ENCODE measurements around the gene CD86. TPM values are rescaled to one million over a fixed set of nuclear protein-coding genes. Genes with fewer than 3 reads are reported as not detected.
A peak's percentile ranks its signal among the peaks of the same experiment; 100 is the strongest.

Gene CD86
- total RNA-seq, 2 experiments from 2014 or later, result not detected

DNA sequence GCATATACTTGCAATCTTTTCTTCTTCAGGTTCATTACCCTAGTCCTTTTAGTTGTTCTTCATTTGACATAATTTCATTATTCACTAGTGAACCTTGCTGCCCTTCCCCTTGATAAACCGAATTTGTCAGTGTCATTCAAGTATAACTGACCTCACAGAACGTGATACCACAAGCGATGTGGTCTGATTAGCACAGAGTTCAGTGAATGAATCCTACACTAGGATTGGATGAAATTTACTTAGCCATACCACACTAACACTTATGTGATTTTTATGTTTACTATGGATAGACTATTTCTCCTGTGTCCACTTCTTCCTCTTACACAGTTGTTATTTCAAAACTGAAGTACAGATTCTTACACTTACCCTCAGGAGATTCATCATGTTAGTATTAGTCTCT, 27.2 kb downstream of the CD86 start:
- CTCF ChIA-PET, result no interaction called here
- Mint-ChIP-seq H3K9me3 (no peaks in the 10 kb centered on the region), H3K4me1 (ENCODE audit: low read depth) (no peaks in the 10 kb centered on the region), H3K4me3 (no peak overlapping the region), H3K27me3 (ENCODE audit: low read depth) (peaks cover 12% of the 10 kb centered on the region), H3K36me3 (ENCODE audit: low read depth) (no peaks in the 10 kb centered on the region), H3K27ac (no peak overlapping the region)
- intact Hi-C loops (cut with micrococcal nuclease), result no loop called here
- no peak for DNase-seq

- intact Hi-C loops (cut with micrococcal nuclease), result no loop called here
- H3K4me3 Mint-ChIP-seq, result no peak overlapping the region
- no peak overlapping the region for H3K27ac Mint-ChIP-seq
- H3K9me3 Mint-ChIP-seq, result no peaks in the 10 kb centered on the region
- DNase-seq, result no peak
- CTCF ChIA-PET, result interaction anchor here (1.2 kb wide), 1 partner anchor 16 kb away, joined by 4 read pairs; no protein-coding TSS in a partner anchor
- H3K36me3 Mint-ChIP-seq (ENCODE audit: low read depth), result no peaks in the 10 kb centered on the region
- no peaks in the 10 kb centered on the region for H3K4me1 Mint-ChIP-seq (ENCODE audit: low read depth)
- no peaks in the 10 kb centered on the region for H3K27me3 Mint-ChIP-seq (ENCODE audit: low read depth)
Measured at GRCh38 chr3:122084799-122085198, 29.6 kb downstream of the CD86 start.

- H3K27ac Mint-ChIP-seq, result no peak overlapping the region
- no peaks in the 10 kb centered on the region for H3K9me3 Mint-ChIP-seq
- no peaks in the 10 kb centered on the region for H3K27me3 Mint-ChIP-seq (ENCODE audit: low read depth)
- CTCF ChIA-PET, result interaction anchor here (0.6 to 1.2 kb wide), 2 partner anchors 8 to 16 kb away, joined by 3 to 4 read pairs; no protein-coding TSS in a partner anchor
- intact Hi-C loops (cut with micrococcal nuclease), result no loop called here
- DNase-seq, result no peak
- H3K4me1 Mint-ChIP-seq (ENCODE audit: low read depth), result no peaks in the 10 kb centered on the region
- no peak overlapping the region for H3K4me3 Mint-ChIP-seq
- no peaks in the 10 kb centered on the region for H3K36me3 Mint-ChIP-seq (ENCODE audit: low read depth)
Measured at GRCh38 chr3:122085673-122086072, 30.5 kb downstream of the CD86 start.

DNA sequence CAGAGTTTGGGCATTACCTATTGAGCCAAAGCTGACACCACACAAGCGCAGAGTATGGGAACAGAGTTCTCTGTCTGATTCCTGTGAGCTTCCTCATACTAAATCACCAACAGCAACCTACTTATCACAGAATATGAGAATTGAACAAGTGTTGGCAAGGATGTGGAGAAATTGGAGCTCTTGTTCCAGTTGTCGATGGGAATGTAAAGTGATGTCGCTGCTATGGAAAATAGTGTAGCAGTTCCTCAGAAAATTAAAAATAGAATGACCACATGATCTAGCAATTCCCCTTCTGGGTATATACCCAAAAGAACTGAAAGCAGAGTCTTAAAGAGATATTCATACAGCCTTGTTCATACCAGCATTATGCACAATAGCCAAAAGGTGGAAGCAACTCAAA, 33.4 kb downstream of the CD86 start:
- Mint-ChIP-seq H3K27ac (no peak overlapping the region), H3K36me3 (ENCODE audit: low read depth) (no peaks in the 10 kb centered on the region), H3K4me1 (ENCODE audit: low read depth) (peaks cover 8% of the 10 kb centered on the region), H3K9me3 (no peaks in the 10 kb centered on the region), H3K4me3 (no peak overlapping the region), H3K27me3 (ENCODE audit: low read depth) (peaks cover 2% of the 10 kb centered on the region)
- CTCF ChIA-PET, result interaction anchor here (0.6 to 1.2 kb wide), 2 partner anchors 170 to 1366 kb away, joined by 3 read pairs; no protein-coding TSS in a partner anchor
- DNase-seq, result no peak
- intact Hi-C loops (cut with micrococcal nuclease), result no loop called here

GRCh38 chr3:122091602-122092295, 36.6 kb downstream of the CD86 start:
- peaks cover 10% of the 10 kb centered on the region for H3K4me1 Mint-ChIP-seq (ENCODE audit: low read depth)
- no peak for DNase-seq
- H3K27me3 Mint-ChIP-seq (ENCODE audit: low read depth), result peaks cover 2% of the 10 kb centered on the region
- H3K9me3 Mint-ChIP-seq, result no peaks in the 10 kb centered on the region
- H3K36me3 Mint-ChIP-seq (ENCODE audit: low read depth), result no peaks in the 10 kb centered on the region
- no peak overlapping the region for H3K4me3 Mint-ChIP-seq
- CTCF ChIA-PET, result interaction anchor here (0.6 to 1.8 kb wide), 4 partner anchors 9 to 593 kb away, joined by 4 to 6 read pairs (median 6); no protein-coding TSS in a partner anchor
- no peak overlapping the region for H3K27ac Mint-ChIP-seq
- intact Hi-C loops (cut with micrococcal nuclease), result loop anchor here (1.0 to 2.0 kb wide), 5 partner anchors 208 to 545 kb away; partner anchors contain the start of genes EAF2, GOLGB1 and IQCB1

GRCh38 chr3:122092460-122093165, 37.5 kb downstream of the CD86 start:
- peaks cover 10% of the 10 kb centered on the region for H3K4me1 Mint-ChIP-seq (ENCODE audit: low read depth)
- H3K36me3 Mint-ChIP-seq (ENCODE audit: low read depth), result no peaks in the 10 kb centered on the region
- CTCF ChIA-PET, result interaction anchor here (0.6 to 2.1 kb wide), 7 partner anchors 8 to 594 kb away, joined by 3 to 9 read pairs (median 5); partner anchors contain the start of gene POLQ
- no peak overlapping the region for H3K27ac Mint-ChIP-seq
- DNase-seq, result peak; percentile 77
- no peaks in the 10 kb centered on the region for H3K9me3 Mint-ChIP-seq
- no peak overlapping the region for H3K4me3 Mint-ChIP-seq
- peaks cover 2% of the 10 kb centered on the region for H3K27me3 Mint-ChIP-seq (ENCODE audit: low read depth)
- intact Hi-C loops (cut with micrococcal nuclease), result loop anchor here (1.0 to 2.0 kb wide), 5 partner anchors 209 to 546 kb away; partner anchors contain the start of genes EAF2, GOLGB1 and IQCB1

GRCh38 chr3:122094125-122094524, 39.0 kb downstream of the CD86 start:
- Mint-ChIP-seq H3K27ac (no peak overlapping the region), H3K4me3 (no peak overlapping the region)
- DNase-seq, result no peak

GRCh38 chr3:122094693-122095092, 39.5 kb downstream of the CD86 start:
- peaks cover 10% of the 10 kb centered on the region for H3K4me1 Mint-ChIP-seq (ENCODE audit: low read depth)
- no peaks in the 10 kb centered on the region for H3K36me3 Mint-ChIP-seq (ENCODE audit: low read depth)
- no peak for DNase-seq
- H3K27ac Mint-ChIP-seq, result no peak overlapping the region
- no peak overlapping the region for H3K4me3 Mint-ChIP-seq
- intact Hi-C loops (cut with micrococcal nuclease), result no loop called here
- peaks cover 2% of the 10 kb centered on the region for H3K27me3 Mint-ChIP-seq (ENCODE audit: low read depth)
- H3K9me3 Mint-ChIP-seq, result no peaks in the 10 kb centered on the region
- CTCF ChIA-PET, result interaction anchor here (0.7 to 1.2 kb wide), 5 partner anchors 9 to 290 kb away, joined by 3 to 4 read pairs (median 3); partner anchors contain the start of gene FAM162A

More at GRCh38 chr3:122094125-122094524, 39.0 kb downstream of the CD86 start:
- CTCF ChIA-PET, result interaction anchor here (0.9 to 2.1 kb wide), 4 partner anchors 9 to 547 kb away, joined by 3 to 9 read pairs (median 4); partner anchors contain the start of genes FAM162A and POLQ
- H3K9me3 Mint-ChIP-seq, result no peaks in the 10 kb centered on the region
- H3K4me1 Mint-ChIP-seq (ENCODE audit: low read depth), result peaks cover 10% of the 10 kb centered on the region
- no peaks in the 10 kb centered on the region for H3K36me3 Mint-ChIP-seq (ENCODE audit: low read depth)
- intact Hi-C loops (cut with micrococcal nuclease), result no loop called here
- H3K27me3 Mint-ChIP-seq (ENCODE audit: low read depth), result peaks cover 2% of the 10 kb centered on the region

GRCh38 chr3:122097141-122097540, 42.0 kb downstream of the CD86 start:
- no peak overlapping the region for H3K4me3 Mint-ChIP-seq
- intact Hi-C loops (cut with micrococcal nuclease), result no loop called here
- no peaks in the 10 kb centered on the region for H3K36me3 Mint-ChIP-seq (ENCODE audit: low read depth)
- DNase-seq, result no peak
- no peaks in the 10 kb centered on the region for H3K9me3 Mint-ChIP-seq
- peaks cover 22% of the 10 kb centered on the region for H3K4me1 Mint-ChIP-seq (ENCODE audit: low read depth)
- CTCF ChIA-PET, result interaction anchor here (0.7 to 0.9 kb wide), 2 partner anchors 209 to 258 kb away, joined by 3 read pairs; no protein-coding TSS in a partner anchor
- no peak overlapping the region for H3K27ac Mint-ChIP-seq
- peaks cover 2% of the 10 kb centered on the region for H3K27me3 Mint-ChIP-seq (ENCODE audit: low read depth)

DNA sequence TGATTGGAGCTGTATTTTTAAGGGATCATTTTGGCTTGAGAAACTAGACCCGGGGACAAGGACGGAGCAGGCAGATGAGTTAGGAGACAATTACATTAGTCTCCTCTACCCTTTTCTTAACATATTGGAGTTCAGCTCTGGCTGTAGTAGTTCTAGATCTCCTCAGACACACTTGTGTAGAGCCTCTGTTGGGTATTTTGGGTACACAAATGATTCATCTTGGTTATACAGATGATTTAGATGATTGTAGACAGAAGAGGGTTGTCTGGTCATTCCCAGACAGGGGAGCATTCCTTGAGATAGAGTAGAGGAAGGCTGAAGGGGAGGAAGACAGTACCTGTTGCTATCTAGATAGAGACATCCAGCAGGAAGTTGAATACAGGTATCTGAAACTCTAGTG, 43.4 kb downstream of the CD86 start:
- Mint-ChIP-seq H3K36me3 (ENCODE audit: low read depth) (no peaks in the 10 kb centered on the region), H3K4me1 (ENCODE audit: low read depth) (peaks cover 29% of the 10 kb centered on the region), H3K9me3 (no peaks in the 10 kb centered on the region), H3K27ac (no peak overlapping the region), H3K27me3 (ENCODE audit: low read depth) (no peaks in the 10 kb centered on the region), H3K4me3 (no peak overlapping the region)
- no peak for DNase-seq
- intact Hi-C loops (cut with micrococcal nuclease), result no loop called here
- CTCF ChIA-PET, result interaction anchor here (0.7 kb wide), 1 partner anchor 202 kb away, joined by 3 read pairs; no protein-coding TSS in a partner anchor

GRCh38 chr3:122099255-122099654, 44.1 kb downstream of the CD86 start:
- H3K4me3 Mint-ChIP-seq, result no peak overlapping the region
- H3K36me3 Mint-ChIP-seq (ENCODE audit: low read depth), result no peaks in the 10 kb centered on the region
- intact Hi-C loops (cut with micrococcal nuclease), result no loop called here
- H3K27ac Mint-ChIP-seq, result no peak overlapping the region
- DNase-seq, result no peak
- H3K9me3 Mint-ChIP-seq, result no peaks in the 10 kb centered on the region
- no peaks in the 10 kb centered on the region for H3K27me3 Mint-ChIP-seq (ENCODE audit: low read depth)
- CTCF ChIA-PET, result interaction anchor here (1.1 to 4.2 kb wide), 2 partner anchors 159 to 201 kb away, joined by 6 to 31 read pairs; no protein-coding TSS in a partner anchor
- H3K4me1 Mint-ChIP-seq (ENCODE audit: low read depth), result peaks cover 36% of the 10 kb centered on the region

DNA sequence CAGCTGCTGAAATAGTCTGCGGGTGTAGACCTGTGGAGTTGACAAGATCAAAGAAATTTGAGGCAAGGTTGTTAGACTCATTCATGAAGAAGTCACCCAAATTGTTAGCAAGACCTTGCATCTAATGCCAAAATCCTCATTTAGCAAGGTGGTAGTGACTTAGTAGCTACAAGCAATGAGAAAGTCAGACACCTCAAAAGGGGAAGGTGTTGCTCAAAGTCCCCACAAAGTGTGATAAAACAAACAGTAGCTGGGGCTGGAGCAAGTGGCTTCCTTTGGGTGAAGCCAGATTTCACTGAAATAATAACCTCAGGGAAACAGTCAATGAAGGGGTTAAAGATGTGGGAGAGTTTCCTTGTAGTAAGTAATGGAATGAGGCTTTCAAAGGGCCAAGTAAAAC, 44.9 kb downstream of the CD86 start:
- no peak overlapping the region for H3K4me3 Mint-ChIP-seq
- no peak for DNase-seq
- no peaks in the 10 kb centered on the region for H3K9me3 Mint-ChIP-seq
- H3K27me3 Mint-ChIP-seq (ENCODE audit: low read depth), result no peaks in the 10 kb centered on the region
- H3K36me3 Mint-ChIP-seq (ENCODE audit: low read depth), result no peaks in the 10 kb centered on the region
- H3K27ac Mint-ChIP-seq, result no peak overlapping the region
- CTCF ChIA-PET, result interaction anchor here (0.7 to 4.2 kb wide), 8 partner anchors 8 to 554 kb away, joined by 3 to 31 read pairs (median 6); partner anchors contain the start of gene POLQ
- intact Hi-C loops (cut with micrococcal nuclease), result loop anchor here (2.0 to 10.0 kb wide), 6 partner anchors 217 to 927 kb away; partner anchors contain the start of genes HSPBAP1, KPNA1, SEMA5B and SLC49A4
- H3K4me1 Mint-ChIP-seq (ENCODE audit: low read depth), result peaks cover 39% of the 10 kb centered on the region
